Skeletal muscle satellite cell (primary cell): Measurements from ENCODE around the gene SERPINA6.
"Not testable (repeated sequence)": the region's sequence is repeated elsewhere in the genome, so short reads cannot be mapped to it uniquely, and the experiment has no call there.

Source experiments
- H3K27me3 ChIP-seq: 2 replicates; pipeline ENCODE4 v1.7.0; 2013; ENCODE audit warnings: low read length; ENCODE audit not compliant: control insufficient read depth, insufficient read depth
- H3K36me3 ChIP-seq: 2 replicates; pipeline ENCODE4 v1.7.0; 2013; ENCODE audit warnings: mild to moderate bottlenecking, control low read depth, low read length; ENCODE audit not compliant: insufficient read depth
- H3K4me1 ChIP-seq: 2 replicates; pipeline ENCODE4 v1.7.0; 2013; ENCODE audit warnings: low read length; ENCODE audit not compliant: control insufficient read depth, insufficient read depth
- H3K4me2 ChIP-seq: 2 replicates; pipeline ENCODE4 v1.7.0; 2013; ENCODE audit warnings: mild to moderate bottlenecking, low read length
- H3K4me3 ChIP-seq: 2 replicates; pipeline ENCODE4 v1.7.0; 2013; ENCODE audit warnings: low read length
- H3K9ac ChIP-seq: 2 replicates; pipeline ENCODE4 v1.7.0; 2013; ENCODE audit warnings: mild to moderate bottlenecking, low read depth, low read length, moderate library complexity
- H3K9me3 ChIP-seq: replicated peaks from 2 replicates; pipeline ENCODE4 v1.7.0; 2013; ENCODE audit warnings: mild to moderate bottlenecking, control low read depth, low read length

The SERPINA6 gene

DNA sequence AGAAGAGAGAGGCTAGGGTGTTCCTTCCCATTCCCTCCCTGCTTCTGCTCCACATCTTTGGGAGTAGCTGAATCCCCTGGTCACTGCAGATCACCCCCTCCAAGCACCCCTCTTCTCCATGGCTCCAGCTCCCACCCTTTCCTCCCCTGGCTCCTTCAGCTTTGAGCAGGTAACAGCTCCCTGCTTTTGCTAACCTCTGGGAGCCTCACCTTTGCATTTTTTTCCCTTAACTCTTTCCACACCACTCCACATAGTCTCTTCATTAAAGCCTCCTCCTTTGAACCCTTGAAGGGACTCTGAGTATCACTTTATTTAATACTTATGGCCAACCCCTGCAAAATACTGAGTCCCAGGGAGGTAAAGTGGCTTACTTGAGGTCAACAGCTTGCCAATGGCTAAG, 25.7 kb upstream of the SERPINA6 start:
- no peak overlapping the region for H3K4me3 ChIP-seq
- H3K27me3 ChIP-seq: no peaks in the 10 kb centered on the region
- no peaks in the 10 kb centered on the region for H3K9me3 ChIP-seq
- H3K4me1 ChIP-seq: peaks cover 21% of the 10 kb centered on the region
- no peak overlapping the region for H3K9ac ChIP-seq
- no peak overlapping the region for H3K4me2 ChIP-seq
- no peaks in the 10 kb centered on the region for H3K36me3 ChIP-seq

GRCh38 chr14:94346841-94347240, 23.7 kb upstream of the SERPINA6 start:
- no peaks in the 10 kb centered on the region for H3K9me3 ChIP-seq
- no peak overlapping the region for H3K4me3 ChIP-seq
- H3K4me2 ChIP-seq: no peak overlapping the region
- H3K36me3 ChIP-seq: no peaks in the 10 kb centered on the region
- no peak overlapping the region for H3K9ac ChIP-seq
- no peaks in the 10 kb centered on the region for H3K27me3 ChIP-seq
- peaks cover 32% of the 10 kb centered on the region for H3K4me1 ChIP-seq

- H3K27me3 ChIP-seq, H3K4me3 ChIP-seq, H3K4me2 ChIP-seq, H3K9me3 ChIP-seq, H3K9ac ChIP-seq, H3K36me3 ChIP-seq: not testable (repeated sequence)
- H3K4me1 ChIP-seq: peaks cover 38% of the 10 kb centered on the region
These were observed 23.1 kb upstream of the SERPINA6 start for GRCh38 chr14:94346065-94346786.

DNA sequence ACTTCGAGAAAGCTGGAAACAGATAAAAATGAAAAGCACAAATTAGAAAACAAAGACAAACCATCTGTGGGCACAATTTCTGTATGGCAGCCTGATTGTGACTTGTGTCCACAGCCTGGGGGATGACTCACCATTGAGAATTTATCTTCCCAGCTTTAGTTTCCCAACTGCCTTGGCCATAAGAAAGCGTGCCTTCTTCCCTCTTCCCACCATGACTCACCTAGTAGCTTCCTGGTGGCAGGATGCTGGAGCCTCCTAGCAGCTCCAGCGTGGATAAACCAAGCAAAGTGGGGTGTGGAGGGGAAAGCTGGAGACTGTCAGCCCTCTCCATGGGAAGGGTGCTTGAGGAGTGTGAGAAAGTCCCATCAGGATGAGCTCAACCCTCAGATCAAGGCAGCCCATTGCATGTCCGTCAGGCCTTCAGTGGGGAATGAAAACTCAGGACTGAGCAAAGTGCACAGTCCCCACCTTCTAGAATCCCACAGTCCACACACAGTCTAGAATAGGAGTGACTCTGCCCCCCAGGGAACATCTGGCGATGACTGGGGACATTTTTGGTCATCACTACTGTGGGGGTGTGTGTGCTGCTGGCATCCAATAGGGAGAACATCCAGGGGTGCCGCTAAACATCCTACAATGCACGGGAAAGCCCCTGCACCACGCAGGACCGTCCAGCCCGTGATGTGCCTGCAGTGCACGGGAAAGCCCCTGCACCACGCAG, 22.4 kb upstream of the SERPINA6 start:
- no peaks in the 10 kb centered on the region for H3K36me3 ChIP-seq
- no peaks in the 10 kb centered on the region for H3K9me3 ChIP-seq
- no peak overlapping the region for H3K4me3 ChIP-seq
- H3K4me2 ChIP-seq: peak overlapping the region; percentile 3
- peaks cover 38% of the 10 kb centered on the region for H3K4me1 ChIP-seq
- no peak overlapping the region for H3K9ac ChIP-seq
- no peaks in the 10 kb centered on the region for H3K27me3 ChIP-seq

DNA sequence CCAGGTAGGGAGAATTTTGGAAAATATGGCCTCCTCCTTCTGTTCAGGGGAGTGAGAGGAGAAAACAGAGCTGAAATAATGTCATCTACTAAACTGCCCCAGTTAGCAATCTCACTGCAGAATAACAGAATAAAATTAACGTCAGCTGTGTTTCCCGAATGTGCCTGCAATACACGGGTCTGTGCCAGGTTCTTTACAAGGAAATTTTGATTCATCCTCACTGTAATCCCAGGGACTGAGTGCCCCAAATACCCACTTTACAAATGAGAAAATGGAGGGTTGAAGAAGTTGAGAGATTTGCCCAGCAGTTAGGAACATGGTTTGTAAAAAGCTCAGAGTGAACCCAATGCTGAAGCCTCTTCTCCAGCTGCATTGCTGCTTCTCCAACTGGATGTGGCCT, 21.3 kb upstream of the SERPINA6 start:
- Histone ChIP-seq H3K36me3 (no peaks in the 10 kb centered on the region), H3K4me1 (peaks cover 38% of the 10 kb centered on the region), H3K4me2 (no peak overlapping the region), H3K9ac (no peak overlapping the region), H3K4me3 (no peak overlapping the region), H3K27me3 (no peaks in the 10 kb centered on the region), H3K9me3 (no peaks in the 10 kb centered on the region)

DNA sequence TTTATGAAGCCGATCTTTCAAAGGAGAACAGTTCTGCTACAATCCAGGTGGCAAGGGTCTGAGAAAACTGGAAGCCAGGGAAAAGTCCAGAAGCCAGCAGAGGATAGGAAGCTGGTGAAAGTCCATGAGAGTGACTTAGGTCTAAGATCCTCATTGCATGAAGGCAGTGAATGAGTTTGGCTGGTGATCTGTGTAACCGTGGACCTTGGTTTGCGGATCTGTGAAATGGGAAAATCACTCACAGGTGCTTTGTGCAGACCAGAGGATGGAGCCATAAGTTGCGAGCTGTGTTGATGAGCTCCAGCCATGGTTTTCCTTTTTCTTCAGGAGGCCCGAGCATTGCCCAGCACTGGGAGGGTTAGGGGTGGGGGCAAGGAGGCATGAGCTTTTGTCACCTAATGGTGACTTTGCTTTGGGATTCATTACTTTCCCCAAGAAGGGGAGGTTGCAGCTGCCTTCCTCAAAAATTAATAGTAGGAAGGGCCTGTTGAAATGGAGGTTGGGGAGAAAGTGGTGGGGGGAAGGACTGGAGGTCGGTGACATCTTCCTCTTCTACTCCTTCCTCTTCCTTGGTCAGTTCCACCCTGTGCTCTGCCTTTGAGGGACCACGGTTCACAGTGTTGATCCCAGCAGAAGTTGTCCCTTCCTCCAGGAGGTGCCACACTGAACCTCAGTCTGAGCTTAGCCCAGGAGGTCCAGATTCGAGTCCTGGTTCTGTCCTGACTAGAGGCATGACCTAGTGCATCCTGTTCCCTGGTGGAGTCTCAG, 20.3 kb upstream of the SERPINA6 start:
- Histone ChIP-seq H3K36me3 (no peaks in the 10 kb centered on the region), H3K4me1 (peaks cover 38% of the 10 kb centered on the region), H3K27me3 (no peaks in the 10 kb centered on the region), H3K4me2 (no peak overlapping the region), H3K9me3 (no peaks in the 10 kb centered on the region), H3K9ac (no peak overlapping the region), H3K4me3 (no peak overlapping the region)

DNA sequence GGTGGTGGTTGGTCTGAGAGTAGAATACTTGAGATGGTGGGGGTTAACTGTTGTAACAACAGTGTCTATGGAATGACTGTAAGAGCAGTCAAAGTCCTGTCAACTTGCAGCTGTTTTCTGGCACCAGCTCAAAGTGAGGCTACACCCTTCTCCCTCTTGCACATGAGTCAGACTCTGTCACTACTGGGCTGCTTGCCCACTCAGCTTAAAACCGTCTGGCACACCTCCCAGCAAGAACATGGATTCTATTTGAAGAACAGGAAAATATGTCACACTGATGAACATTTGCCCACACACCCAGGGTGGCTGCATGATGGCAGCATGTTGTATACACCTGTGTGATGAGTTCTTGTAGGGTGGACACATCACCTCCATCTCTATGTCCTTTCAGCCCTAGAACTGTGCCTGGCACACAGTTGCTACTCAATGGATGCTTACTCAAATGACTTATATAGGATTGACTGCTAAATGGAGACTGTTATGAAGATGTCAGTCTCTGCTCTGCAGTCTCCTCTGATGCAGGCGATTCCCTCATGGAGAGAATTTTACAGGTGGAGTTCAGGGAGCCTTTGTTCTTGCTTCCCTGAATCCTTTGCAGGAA, 19.3 kb upstream of the SERPINA6 start:
- Histone ChIP-seq H3K4me1 (peaks cover 38% of the 10 kb centered on the region), H3K9ac (no peak overlapping the region), H3K9me3 (no peaks in the 10 kb centered on the region), H3K4me3 (peak overlapping the region; percentile 1), H3K27me3 (no peaks in the 10 kb centered on the region), H3K4me2 (peak overlapping the region; percentile 46), H3K36me3 (no peaks in the 10 kb centered on the region)

- Histone ChIP-seq H3K4me3 (peak overlapping the region; percentile 1), H3K27me3 (no peaks in the 10 kb centered on the region), H3K4me1 (peaks cover 38% of the 10 kb centered on the region), H3K4me2 (peak overlapping the region; percentile 46), H3K9me3 (no peaks in the 10 kb centered on the region), H3K9ac (no peak overlapping the region), H3K36me3 (no peaks in the 10 kb centered on the region)
These were observed 18.7 kb upstream of the SERPINA6 start for GRCh38 chr14:94341656-94342333.

GRCh38 chr14:94340533-94340932, 17.4 kb upstream of the SERPINA6 start:
- Histone ChIP-seq H3K9me3 (no peaks in the 10 kb centered on the region), H3K4me2 (no peak overlapping the region), H3K9ac (no peak overlapping the region), H3K36me3 (no peaks in the 10 kb centered on the region), H3K27me3 (no peaks in the 10 kb centered on the region), H3K4me3 (no peak overlapping the region), H3K4me1 (peaks cover 28% of the 10 kb centered on the region)

DNA sequence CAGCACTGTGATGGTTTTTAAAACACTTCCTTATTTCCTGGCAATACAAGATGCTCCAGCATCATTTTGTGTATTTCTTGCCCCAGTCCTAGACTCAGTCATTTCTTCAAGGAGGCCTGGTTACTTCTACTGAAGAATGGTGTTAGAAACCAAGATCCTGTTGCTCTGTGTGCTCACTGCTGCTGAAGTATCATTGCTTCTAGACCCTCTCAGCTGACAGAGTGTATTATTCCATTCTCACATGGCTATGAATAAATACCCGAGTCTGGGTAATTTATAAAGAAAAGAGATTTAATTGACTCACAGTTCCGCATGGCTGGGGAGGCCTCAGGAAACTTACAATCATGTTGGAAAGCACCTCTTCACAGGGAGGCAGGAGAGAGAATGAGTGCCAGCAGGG, 14.9 kb upstream of the SERPINA6 start:
- H3K27me3 ChIP-seq: no peaks in the 10 kb centered on the region
- no peaks in the 10 kb centered on the region for H3K36me3 ChIP-seq
- H3K9ac ChIP-seq: no peak overlapping the region
- peaks cover 15% of the 10 kb centered on the region for H3K4me1 ChIP-seq
- H3K4me3 ChIP-seq: no peak overlapping the region
- no peaks in the 10 kb centered on the region for H3K9me3 ChIP-seq
- no peak overlapping the region for H3K4me2 ChIP-seq

- no peak overlapping the region for H3K4me3 ChIP-seq
- H3K36me3 ChIP-seq: no peaks in the 10 kb centered on the region
- H3K9ac ChIP-seq: no peak overlapping the region
- no peaks in the 10 kb centered on the region for H3K9me3 ChIP-seq
- no peak overlapping the region for H3K4me2 ChIP-seq
- no peaks in the 10 kb centered on the region for H3K27me3 ChIP-seq
- peaks cover 9% of the 10 kb centered on the region for H3K4me1 ChIP-seq
These were observed 14.1 kb upstream of the SERPINA6 start for GRCh38 chr14:94337274-94337673.
